Measurements from ENCODE around the gene TGFBR2.

Gene TGFBR2

DNA sequence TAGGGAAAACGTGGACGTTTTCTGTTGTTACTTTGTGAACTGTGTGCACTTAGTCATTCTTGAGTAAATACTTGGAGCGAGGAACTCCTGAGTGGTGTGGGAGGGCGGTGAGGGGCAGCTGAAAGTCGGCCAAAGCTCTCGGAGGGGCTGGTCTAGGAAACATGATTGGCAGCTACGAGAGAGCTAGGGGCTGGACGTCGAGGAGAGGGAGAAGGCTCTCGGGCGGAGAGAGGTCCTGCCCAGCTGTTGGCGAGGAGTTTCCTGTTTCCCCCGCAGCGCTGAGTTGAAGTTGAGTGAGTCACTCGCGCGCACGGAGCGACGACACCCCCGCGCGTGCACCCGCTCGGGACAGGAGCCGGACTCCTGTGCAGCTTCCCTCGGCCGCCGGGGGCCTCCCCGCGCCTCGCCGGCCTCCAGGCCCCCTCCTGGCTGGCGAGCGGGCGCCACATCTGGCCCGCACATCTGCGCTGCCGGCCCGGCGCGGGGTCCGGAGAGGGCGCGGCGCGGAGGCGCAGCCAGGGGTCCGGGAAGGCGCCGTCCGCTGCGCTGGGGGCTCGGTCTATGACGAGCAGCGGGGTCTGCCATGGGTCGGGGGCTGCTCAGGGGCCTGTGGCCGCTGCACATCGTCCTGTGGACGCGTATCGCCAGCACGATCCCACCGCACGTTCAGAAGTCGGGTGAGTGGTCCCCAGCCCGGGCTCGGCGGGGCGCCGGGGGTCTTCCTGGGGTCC lies at the start of gene TGFBR2:
TSS of gene TGFBR2 (plus strand) at position 301 of the 731 bp plus-strand sequence. CDS start at position 584, 283 bp downstream.
- DNase-seq (ENCODE audit: low spot score) = peak; percentile 80

DNA sequence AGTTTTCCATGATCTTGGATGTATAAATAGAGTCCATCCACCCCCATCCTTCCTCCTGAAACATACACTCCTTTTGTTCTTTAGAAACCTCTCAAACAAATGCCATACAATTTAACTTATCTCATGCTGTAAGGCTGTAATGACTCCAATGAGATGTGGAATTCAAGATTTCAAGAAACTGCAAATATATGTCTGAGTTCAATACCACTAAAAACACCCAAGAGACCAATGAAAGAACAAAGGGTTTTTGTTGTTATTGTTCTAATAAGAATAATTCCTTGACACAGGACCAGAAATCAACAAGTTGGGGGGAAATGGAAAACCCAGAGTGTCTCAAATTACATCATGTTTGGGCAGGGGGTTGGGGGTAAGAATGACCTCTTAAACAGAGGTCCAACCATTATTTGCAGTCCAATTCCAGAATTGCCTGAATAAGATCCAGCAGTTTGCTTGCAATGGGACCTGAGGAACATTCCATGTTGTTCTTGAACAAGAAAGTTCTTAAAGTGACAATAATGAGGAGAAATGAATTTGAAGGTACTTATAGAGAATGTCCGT lies 48.6 kb upstream of the TGFBR2 start:
- DNase-seq (ENCODE audit: low spot score) = no peak

DNA sequence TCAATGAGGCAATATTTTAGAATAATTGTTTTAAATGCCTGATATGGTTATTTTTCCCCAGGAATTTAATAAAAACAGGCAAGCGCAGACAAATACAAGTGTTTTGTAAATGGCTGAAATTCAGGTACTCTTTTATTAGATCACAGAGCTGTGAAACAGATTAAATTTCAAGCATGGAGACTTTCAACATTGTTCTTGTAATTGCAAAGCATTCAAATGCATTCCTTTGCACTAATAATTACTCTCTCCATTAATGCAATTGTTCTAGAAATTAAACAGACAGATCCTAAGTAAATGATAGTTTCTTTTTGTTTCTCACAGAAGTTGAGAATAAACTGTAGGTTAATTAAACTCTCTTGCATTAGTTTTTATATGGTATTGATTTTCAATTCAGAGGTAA lies 42.4 kb upstream of the TGFBR2 start:
- DNase-seq (ENCODE audit: low spot score) = no peak

DNA sequence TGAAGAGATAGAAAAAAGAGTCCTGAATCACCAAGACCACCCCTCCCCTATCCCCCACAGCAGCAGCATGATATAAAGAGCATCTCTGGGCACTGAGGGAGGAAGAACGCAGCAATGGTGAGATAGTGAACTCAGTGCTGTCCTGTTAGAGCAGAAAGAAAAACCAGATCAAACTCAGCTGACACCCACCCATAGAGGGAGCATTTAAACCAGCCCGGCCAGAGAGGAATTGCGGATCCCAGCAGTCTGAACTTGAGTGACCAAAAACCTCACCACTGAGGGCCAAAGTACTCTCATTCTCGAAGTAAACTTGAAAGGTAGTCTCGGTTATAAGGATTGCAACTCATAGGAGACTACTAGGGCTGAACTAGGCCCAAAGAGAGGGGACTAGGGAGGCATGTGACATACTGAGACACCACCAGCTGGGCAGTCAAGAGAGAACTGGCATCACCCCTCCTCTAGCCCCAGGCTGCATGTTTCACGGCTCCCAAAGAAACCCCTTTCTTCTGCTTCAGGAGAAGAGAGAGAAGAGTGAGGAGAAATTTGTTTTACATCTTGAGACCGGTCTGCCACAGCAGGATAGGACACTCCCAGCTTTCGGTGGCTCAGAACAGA lies 39.2 kb upstream of the TGFBR2 start:
- no peak for DNase-seq (ENCODE audit: low spot score)

DNA sequence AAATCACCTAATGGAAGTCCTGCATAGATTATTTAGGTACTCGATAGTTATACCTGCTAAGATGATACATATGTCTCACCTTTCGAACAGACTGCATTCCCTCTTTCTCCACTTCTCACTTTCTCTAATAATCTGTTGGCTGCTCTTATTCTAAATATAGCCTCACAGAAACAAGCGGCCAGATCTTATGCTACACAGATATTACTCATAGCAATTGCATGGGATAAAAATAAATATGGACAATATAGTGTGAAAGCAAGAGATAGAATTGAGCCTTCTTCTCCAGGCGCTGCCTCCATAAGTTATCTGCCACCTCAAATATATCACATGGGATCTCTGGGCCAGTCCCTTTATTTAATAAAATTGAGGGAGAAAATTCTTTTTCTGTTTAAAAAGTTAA lies 29.5 kb upstream of the TGFBR2 start:
- DNase-seq (ENCODE audit: low spot score) = no peak

DNA sequence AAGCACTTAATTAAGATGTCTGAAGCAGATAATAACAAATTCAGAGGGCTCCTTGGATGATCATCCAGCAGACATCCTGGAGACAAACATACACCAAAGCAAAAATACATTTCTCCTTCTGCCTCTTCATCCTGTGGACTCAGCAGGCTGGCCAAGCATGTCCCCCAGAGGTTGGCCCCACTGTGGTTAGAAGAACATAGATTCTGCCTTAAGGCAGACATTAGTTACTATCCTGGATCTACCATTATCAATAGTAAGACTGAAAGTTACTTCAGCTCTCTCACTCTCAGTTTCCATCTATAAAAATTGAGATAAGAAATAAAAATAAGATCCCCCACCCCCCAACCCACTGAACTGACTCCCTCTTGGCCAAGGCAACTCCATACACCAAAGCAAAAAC lies 28.6 kb upstream of the TGFBR2 start:
- DNase-seq (ENCODE audit: low spot score) = no peak

DNA sequence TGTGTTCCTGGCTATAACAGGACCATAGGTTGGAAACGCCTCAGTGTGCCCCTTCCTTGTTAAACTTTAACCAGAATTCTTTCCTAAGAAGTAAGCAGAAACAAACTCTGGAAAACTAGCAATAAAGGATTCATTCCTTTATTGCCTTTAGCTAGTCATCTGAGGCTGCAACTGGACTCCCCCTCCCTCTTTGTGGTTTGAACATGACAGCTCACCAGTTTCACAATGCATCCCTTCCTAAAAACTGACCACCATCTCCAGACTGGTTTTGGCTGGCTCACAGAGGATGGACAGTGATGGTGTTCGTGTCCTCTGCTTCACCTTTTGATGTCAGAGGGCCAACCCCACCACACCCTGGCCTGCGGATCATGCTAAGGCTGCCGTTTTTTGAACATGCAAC lies 27.9 kb upstream of the TGFBR2 start:
- no peak for DNase-seq (ENCODE audit: low spot score)

DNA sequence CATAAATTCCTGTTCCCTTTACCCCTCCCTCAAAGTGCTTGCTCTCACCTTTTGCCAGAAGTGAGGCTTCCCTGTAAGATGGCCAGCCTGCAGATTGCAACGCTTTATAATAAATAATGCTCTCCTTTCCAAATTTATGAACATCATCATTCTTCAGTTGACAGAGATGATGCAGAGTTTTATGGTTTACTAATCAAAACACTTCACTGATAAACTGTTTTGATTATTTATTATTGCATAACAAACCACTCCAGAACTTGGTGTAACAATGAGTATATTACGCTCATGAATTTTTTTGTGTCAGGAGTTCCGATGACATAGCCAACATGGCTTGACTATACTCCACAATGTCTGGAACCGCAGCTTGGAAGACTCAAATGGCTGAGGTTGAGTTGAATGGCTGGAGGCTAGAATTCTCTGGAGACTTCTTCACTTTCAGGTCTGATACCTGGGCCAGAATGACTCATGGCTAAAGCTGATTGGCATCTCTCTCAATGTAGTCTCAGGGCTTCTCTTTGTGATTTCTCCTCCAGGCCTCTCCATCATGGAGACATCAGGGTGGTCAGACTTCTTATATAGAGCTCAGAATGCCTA lies 27.3 kb upstream of the TGFBR2 start:
- no peak for DNase-seq (ENCODE audit: low spot score)

DNA sequence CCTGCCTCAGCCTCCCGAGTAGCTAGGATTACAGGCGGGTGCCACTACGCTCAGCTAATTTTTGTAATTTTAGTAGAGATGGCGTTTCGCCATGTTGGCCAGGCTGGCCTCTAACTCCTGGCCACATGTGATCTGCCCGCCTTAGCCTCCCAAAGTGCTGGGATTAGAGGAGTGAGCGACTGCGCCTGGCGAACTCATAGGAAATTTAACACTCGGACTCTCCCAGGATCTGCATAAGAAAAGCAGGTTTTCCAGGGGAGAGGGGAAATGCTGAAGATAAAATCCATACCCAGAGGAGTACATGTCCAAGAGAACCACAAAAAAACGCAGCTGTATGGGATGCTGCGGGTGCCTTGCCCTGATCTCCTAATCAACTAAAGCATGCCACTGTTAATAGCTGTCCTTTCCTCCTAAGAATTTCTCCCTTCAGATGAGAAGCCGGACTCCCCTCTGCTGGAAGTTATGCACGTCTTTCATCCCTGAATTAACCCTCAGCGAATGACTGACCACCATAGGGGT lies 25.3 kb upstream of the TGFBR2 start:
- DNase-seq (ENCODE audit: low spot score) = no peak

DNA sequence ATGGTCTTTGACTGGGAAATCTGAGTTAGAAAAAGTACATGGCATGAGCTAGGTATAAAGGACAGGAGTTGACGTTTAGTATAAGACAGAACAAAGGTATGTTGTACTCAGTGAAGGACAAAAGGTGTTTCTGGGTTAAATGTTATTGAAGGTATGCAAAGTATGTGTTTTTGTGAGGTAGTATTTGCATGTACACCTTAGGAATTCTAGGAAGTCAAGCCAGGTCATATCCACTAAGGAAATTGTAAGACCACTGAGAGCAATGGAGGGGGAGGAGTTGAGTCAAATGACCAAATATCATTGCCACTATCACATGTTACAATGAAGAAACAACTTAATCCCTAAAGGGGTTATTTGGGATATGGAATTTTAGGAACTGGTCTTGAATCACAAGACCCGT lies 24.4 kb upstream of the TGFBR2 start:
- DNase-seq (ENCODE audit: low spot score) = no peak

DNA sequence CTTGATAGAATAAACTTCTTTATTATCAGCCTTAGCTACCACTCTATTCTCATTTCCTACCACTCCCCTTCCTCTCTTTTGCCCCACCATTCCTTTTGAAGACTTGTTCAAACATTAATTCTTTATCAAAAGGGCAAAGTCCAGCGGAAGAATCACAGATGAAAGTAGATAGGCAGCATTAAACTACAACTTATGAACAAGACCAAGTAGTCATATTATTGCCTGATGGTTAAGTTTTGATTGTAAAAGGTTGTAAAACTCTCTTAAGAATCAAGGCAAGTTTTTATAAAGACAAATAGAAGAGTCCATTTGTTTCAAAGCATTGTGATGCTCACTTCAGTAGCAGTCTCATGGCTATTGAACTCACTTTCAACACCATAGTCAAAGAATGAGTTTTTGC lies 22.4 kb upstream of the TGFBR2 start:
- no peak for DNase-seq (ENCODE audit: low spot score)

DNA sequence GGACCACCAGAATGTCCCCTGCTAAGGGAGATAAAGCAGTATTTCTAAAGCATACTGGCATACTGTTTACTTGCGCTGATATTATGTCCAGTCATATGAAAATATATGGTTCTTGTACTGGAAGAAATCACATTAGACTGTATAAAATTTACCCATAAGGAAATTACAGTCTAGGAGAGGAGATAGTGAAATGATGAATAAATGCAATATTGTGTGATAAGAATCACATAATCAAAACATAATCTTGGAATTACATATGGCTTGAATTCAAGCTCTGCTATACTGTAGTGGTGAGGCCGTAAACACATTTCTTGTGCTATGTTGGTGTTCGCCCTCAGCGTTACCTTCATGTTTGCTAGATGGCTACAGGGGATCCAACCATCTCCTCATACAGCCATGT lies 20.7 kb upstream of the TGFBR2 start:
- no peak for DNase-seq (ENCODE audit: low spot score)

DNA sequence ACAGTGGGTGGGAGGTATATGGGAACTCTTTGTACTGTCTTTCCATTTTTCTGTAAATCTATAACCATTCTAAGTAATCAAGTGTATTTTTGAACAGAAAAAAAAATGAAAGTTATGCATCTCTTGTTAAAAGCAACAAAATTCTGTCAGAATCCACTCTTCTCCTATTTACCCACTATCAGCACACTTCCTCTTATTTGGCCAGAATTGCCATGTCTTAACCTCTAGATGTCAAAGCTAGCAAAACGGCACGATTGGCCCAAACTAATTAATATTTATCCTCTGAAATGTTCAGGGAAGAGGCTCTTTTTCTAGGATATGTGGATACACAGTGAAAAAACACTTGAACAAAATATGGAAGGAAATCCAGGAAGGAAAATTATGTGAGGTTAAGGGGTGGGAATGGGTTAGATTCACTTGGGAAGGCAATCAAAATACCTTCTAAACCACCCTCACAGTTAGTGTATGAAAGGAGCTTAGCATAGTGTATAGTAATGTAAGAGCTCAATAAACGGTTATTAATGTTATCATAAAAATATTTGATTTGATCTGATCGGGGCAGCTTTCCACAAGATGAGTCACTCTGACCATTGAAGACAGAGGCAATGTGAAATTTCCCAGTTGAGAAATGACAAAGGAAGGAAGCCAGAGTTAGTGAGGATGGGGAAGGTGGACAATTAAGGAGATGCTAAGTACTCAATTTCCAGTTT lies 20.1 kb upstream of the TGFBR2 start:
- DNase-seq (ENCODE audit: low spot score) = no peak

DNA sequence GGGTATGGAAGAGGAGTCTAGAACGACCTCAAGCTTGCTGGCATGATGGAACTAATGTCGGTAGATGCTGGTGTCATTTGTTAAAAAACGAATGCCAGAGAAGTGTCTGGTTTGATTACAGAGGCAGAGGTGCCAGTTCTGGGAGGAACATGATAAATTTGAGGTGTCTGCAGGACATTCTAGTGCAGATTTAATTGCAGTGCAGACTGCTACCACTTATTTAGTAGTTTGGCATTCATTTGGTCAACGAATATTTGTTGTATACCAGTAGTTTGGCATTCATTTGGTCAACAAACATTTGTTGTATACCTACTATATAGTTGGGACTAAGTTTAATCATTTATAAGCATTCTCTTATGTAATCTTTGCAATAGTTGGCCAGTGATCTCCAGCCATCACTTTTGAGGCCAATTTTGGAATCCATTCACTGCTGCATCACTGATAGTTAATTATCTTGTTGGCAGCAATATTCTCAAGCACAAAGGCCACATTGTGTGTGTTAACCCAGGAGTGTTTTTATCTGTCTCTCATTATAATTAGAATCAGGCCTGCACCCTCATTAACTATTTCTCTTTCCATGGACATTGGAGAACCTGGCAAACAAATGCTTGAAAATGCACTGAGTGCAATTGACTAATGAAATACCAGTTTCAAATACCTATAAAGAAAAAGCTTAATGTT lies 19.5 kb upstream of the TGFBR2 start:
- no peak for DNase-seq (ENCODE audit: low spot score)

DNA sequence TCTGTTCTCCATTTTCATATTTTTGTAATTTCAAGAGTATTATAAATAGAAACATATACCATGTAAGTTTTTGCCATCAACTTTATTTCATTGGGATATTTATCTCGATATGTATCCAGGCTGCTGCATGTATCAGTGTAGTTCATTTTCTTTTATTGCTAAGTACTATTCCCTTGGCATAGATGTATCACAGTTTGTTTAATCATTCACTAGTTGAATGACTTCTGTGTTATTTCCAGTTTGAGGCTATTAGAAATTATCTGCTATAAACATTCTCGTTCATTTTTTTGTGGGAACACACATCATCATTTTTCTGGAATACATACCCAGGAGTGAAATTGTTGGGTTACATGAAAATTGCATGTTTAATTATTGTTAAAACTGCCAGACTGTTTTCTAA lies 18.5 kb upstream of the TGFBR2 start:
- no peak for DNase-seq (ENCODE audit: low spot score)

DNA sequence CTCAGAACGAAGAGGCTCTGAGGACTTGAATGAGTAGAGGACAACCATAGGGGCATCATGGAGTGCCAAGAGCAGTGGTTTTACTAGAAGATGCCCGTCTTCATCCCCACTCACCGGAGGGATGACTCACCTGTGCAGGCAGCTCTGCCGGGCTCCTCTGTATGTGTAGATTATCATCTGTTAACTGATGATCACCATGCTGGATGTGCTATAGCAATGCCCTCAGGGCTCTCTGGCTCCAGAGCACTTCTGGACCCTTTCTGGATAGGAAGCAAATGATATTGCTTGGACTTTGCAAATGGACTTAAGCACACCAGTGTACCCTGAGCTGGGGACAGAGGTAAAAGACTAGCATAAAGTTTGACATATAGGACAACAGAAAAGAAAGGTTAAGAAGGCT lies 10.2 kb upstream of the TGFBR2 start:
- DNase-seq (ENCODE audit: low spot score) = no peak

DNA sequence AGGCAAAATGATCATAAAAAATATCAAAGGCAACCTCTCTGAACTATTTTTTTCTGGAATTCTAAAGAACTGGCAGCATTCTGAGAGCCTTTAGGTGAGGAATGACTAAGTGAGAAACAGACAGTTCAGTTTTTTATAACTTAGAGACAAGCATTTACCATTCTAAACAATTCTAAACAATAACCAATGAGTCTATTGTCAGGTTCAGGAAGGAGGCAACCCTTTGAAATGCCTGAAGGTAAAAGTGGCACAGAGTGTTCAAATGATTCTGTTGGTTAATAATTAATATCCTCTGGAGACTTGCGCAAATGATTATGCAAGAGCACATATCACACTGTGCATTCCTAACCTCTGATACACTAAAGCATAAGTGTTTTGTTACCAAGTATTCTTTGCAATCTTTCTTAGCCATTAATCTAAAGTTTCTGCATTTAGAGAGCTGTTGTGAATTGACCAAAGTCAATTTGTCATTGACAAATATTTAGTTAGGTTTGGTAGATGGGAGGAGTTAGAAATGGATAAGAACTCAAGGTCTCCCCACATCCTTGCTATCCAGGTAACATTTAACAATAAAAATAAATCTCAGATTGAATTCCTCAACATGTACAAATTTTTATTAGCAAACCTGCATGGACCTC lies 9.2 kb upstream of the TGFBR2 start:
- DNase-seq (ENCODE audit: low spot score) = no peak

DNA sequence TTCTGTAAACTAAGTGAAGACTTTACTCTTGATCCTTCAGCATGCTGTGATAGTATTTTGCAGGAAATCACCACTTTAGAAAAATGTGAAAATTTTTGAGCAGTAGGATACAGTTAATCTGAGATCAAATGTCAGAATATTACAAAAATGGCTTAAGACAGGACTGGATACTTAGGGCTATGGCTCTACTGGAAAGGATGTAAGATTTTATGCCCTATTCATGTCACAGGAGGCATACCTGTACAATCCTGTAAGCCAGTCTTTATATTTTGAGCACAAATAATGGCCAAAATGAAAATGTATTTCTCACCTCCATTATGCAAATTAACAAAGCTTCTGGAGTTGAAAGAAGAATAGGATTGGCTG lies 8.6 kb upstream of the TGFBR2 start:
- DNase-seq (ENCODE audit: low spot score) = no peak

DNA sequence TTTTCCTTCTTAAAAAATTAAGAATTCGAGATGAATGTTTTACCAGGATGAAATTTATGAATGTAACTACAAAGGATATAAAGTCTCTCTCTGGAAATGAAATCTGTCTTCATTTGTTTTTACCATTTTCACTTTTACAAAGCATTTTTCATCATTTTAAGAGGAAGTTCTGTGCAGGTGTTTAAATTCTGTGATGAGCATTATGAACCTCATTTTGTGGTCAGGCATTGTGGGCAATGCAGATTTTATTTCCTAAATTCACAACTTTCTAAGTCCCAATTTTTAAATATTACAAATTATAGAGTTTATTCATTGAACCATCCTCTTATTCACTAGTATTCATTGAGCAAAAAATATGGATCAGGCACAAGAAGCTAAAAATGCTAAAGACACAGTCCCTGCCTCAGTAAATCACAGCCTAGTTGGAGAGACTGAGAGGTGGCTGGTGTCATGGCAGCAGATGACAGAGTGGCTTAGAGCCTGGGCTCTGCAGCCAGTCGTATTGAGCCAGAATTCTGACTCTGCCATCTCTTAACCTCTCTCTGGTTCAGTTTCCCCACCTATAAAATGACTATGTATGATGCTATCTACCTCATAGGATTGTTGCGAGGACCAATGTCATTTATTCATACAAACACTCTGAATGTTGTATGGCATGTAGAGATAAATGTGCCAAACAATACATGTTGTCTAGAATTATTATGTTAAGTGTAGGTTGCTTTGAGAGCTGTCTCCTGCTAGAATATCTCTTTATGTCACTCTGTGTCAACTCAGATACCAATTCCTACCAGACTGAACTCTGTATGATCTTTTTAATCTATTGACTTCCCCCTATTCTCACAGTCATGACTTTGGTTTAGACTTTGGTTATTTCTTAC lies 7.5 kb upstream of the TGFBR2 start:
- no peak for DNase-seq (ENCODE audit: low spot score)

DNA sequence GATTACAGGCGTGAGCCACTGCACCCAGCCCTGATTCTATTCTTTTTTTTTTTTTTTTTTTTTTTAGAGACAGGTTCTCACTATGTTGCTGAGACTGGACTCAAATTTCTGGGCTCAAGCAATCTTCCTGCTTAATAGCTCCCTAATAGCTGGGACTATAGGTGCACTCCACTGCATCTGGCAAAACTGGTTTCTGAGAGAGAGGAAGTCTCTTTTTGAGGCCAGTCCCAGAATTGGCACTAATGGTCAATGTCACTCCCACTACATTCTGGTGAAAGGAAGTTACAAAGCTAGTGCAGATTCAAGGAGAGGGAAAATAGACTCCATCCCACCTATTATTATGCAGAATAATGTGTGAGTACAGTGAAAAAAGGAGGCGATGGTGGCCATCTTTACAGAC lies 5.8 kb upstream of the TGFBR2 start:
- DNase-seq (ENCODE audit: low spot score) = no peak
